Measurements from ENCODE around the gene HINFP. TPM values are rescaled to one million over a fixed set of nuclear protein-coding genes. Genes with fewer than 3 reads are reported as not detected.
"Not testable (repeated sequence)": the region's sequence is repeated elsewhere in the genome, so short reads cannot be mapped to it uniquely, and the experiment has no call there.

Gene HINFP
- total and polyA plus RNA-seq, 2 of the 8 experiments (the other 6 are each of a cell fraction or from before 2014, with no cell fraction given), result 35.0 to 37.3 TPM

DNA sequence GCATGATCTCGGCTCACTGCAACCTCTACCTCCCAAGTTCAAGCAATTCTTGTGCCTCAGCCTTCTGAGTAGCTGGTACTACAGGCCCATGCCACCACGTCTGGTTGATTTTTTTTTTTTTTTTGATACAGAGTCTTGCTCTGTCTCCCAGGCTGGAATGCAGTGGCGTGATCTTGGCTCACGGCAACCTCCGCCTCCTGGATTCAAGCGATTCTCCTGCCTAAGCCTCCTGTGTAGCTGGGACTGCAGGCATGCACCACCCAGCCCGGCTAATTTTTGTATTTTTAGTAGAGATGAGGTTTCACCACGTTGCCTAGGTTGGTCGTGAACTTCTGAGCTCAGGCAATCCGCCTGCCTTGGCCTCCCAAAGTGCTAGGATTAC, 45.7 kb downstream of the HINFP start:
- H3K9ac ChIP-seq (replicated peaks in 1 of 4; ENCODE audit: extremely low read depth in 1 of 4, low read depth in 3 of 4, low read length in 3 of 4); H3K9me3 ChIP-seq (ENCODE audit: insufficient read depth in 2 of 2, low read depth in 1 of 2, low read length in 1 of 2); H3K4ac ChIP-seq (replicated peaks; ENCODE audit: insufficient read length, low read depth, low read length); H3K23me2 ChIP-seq (ENCODE audit: low read depth, low read length); DNase-seq (ENCODE audit: low read depth in 1 of 2, low spot score in 2 of 2); H2AFZ ChIP-seq (ENCODE audit: low read length); H3K14ac ChIP-seq (ENCODE audit: insufficient read length); H3K4me1 ChIP-seq (replicated peaks in 1 of 4; ENCODE audit: control insufficient read depth in 3 of 4, insufficient read depth in 4 of 4, low read length in 3 of 4); H2AK5ac ChIP-seq (ENCODE audit: low read depth, low read length); H2BK5ac ChIP-seq (ENCODE audit: low read depth, low read length); H2BK20ac ChIP-seq (ENCODE audit: low read length); H2BK120ac ChIP-seq (replicated peaks; ENCODE audit: low read depth, low read length); H3K27me3 ChIP-seq (replicated peaks in 1 of 4; ENCODE audit: control insufficient read depth in 3 of 4, extremely low read depth in 1 of 4, insufficient read depth in 3 of 4, low read length in 3 of 4); H3K79me1 ChIP-seq (ENCODE audit: low read depth, low read length); H3K18ac ChIP-seq (ENCODE audit: extremely low read depth, low read length); FAIRE-seq; H3K36me3 ChIP-seq (ENCODE audit: control insufficient read depth in 2 of 4, insufficient read depth in 4 of 4, low read length in 3 of 4); H3K56ac ChIP-seq (replicated peaks; ENCODE audit: insufficient read length, low read depth, low read length); H3K27ac ChIP-seq (ENCODE audit: low read depth, low read length); H3K4me2 ChIP-seq (ENCODE audit: insufficient read depth in 1 of 2, low read depth in 2 of 2, low read length in 2 of 2); H3K79me2 ChIP-seq (ENCODE audit: control insufficient read depth in 1 of 2, insufficient read depth in 2 of 2, low read length in 2 of 2); H4K5ac ChIP-seq (ENCODE audit: insufficient read length, low read depth, low read length); H4K20me1 ChIP-seq (replicated peaks in 1 of 2; ENCODE audit: control insufficient read depth in 1 of 2, insufficient read depth in 2 of 2, low read length in 2 of 2); H4K91ac ChIP-seq (replicated peaks; ENCODE audit: insufficient read length, low read length); H3K23ac ChIP-seq (ENCODE audit: insufficient read length); H3K4me3 ChIP-seq (ENCODE audit: extremely low read depth in 1 of 4, insufficient read depth in 2 of 4, low read depth in 3 of 4, low read length in 4 of 4); H2BK15ac ChIP-seq (ENCODE audit: low read length); H2BK12ac ChIP-seq (ENCODE audit: low read depth, low read length); H4K8ac ChIP-seq (ENCODE audit: extremely low read depth, insufficient read depth, low read length): not testable (repeated sequence)
- 83% methylated on average over 8 of the region's 10 CpGs; no CpG with 5 or more reads in 1 of the 2 experiments for WGBS, 2 experiments (ENCODE audit: extremely low coverage in 1 of 2, insufficient coverage in 1 of 2, insufficient read length in 1 of 2, insufficient replicate concordance in 2 of 2, low coverage in 1 of 2, low lambda C conversion rate in 2 of 2, missing lambda C conversion rate in 1 of 2)
- POLR2A ChIA-PET (ENCODE audit: partially characterized antibody), result interaction anchor here (0.8 to 6.3 kb wide), 3 partner anchors 9 to 17 kb away, joined by 3 to 58 read pairs (median 3); partner anchors contain the start of gene ABCG4
- CTCF ChIA-PET (ENCODE audit: partially characterized antibody), result interaction anchor here (0.6 to 24.3 kb wide), 11 partner anchors 9 to 67 kb away, joined by 3 to 389 read pairs (median 3); partner anchors contain the start of gene ABCG4

All from H1 (cell line).